Measurements from ENCODE around the gene HEMGN.
"Not testable (repeated sequence)": the region's sequence is repeated elsewhere in the genome, so short reads cannot be mapped to it uniquely, and the experiment has no call there.

HEMGN gene

GRCh38 chr9:97963232-97963631 is 25.3 kb upstream of the HEMGN start:
- ATAC-seq: no peak

GRCh38 chr9:97962575-97962974 is 24.6 kb upstream of the HEMGN start:
- ATAC-seq: no peak

GRCh38 chr9:97962136-97962535 is 24.2 kb upstream of the HEMGN start:
- no peak for ATAC-seq

GRCh38 chr9:97961361-97961760 is 23.4 kb upstream of the HEMGN start:
- ATAC-seq: no peak

GRCh38 chr9:97960678-97961328 is 22.8 kb upstream of the HEMGN start:
- ATAC-seq: not testable (repeated sequence)

- ATAC-seq: no peak
Observed at GRCh38 chr9:97959585-97959984, 21.6 kb upstream of the HEMGN start.

GRCh38 chr9:97958812-97959511 is 21.0 kb upstream of the HEMGN start:
- no peak for ATAC-seq

GRCh38 chr9:97956331-97956730 is 18.4 kb upstream of the HEMGN start:
- ATAC-seq: no peak

- peak; percentile 80 to 84 for ATAC-seq
Observed at GRCh38 chr9:97954550-97954989, 16.6 kb upstream of the HEMGN start.

- not testable (repeated sequence) for ATAC-seq
Observed at GRCh38 chr9:97950873-97951272, 12.9 kb upstream of the HEMGN start.

- ATAC-seq: not testable (repeated sequence)
Observed at GRCh38 chr9:97947094-97947493, 9.1 kb upstream of the HEMGN start.

GRCh38 chr9:97945470-97945869 is 7.5 kb upstream of the HEMGN start:
- not testable (repeated sequence) for ATAC-seq

- no peak for ATAC-seq
Observed at GRCh38 chr9:97944612-97945011, 6.6 kb upstream of the HEMGN start.

GRCh38 chr9:97943308-97943855 is 5.4 kb upstream of the HEMGN start:
- no peak for ATAC-seq

- no peak for ATAC-seq
Observed at GRCh38 chr9:97941323-97941722, 3.4 kb upstream of the HEMGN start.

GRCh38 chr9:97940741-97941140 is 2.8 kb upstream of the HEMGN start:
- ATAC-seq: no peak

- ATAC-seq: no peak
Observed at GRCh38 chr9:97940233-97940632, 2.3 kb upstream of the HEMGN start.

GRCh38 chr9:97936998-97937397 is 974 bp downstream of the HEMGN start:
- ATAC-seq: no peak

- ATAC-seq: no peak
Observed at GRCh38 chr9:97935276-97935675, 2.7 kb downstream of the HEMGN start.

- ATAC-seq: no peak
Observed at GRCh38 chr9:97934321-97935115, 3.5 kb downstream of the HEMGN start.

GRCh38 chr9:97933297-97933998 is 4.5 kb downstream of the HEMGN start:
- ATAC-seq: no peak

GRCh38 chr9:97930972-97931371 is 7.0 kb downstream of the HEMGN start:
- ATAC-seq: peak in 1 of 2 donors; percentile 21
